IMR-90 (cell line): Measurements from ENCODE around the gene DCDC1. TPM values are rescaled to one million over a fixed set of nuclear protein-coding genes. Genes with fewer than 3 reads are reported as not detected.
A peak's percentile ranks its signal among the peaks of the same experiment; 100 is the strongest.

Experiments
- ATAC-seq: fragments of 200-7000 bp; cut with Tn5 transposase; 2 replicates; pipeline ENCODE4 v1.9.1; 2020; ENCODE audit warnings: low read depth, mild to moderate bottlenecking, moderate library complexity
- BruUV-seq: library from RNA; stranded (reverse); fragments of 400-500 nt; replicated peaks from 2 replicates; lab custom pipeline; 2021; lab: Mats Ljungman, UMichigan
- CTCF ChIA-PET: fragments of 300-600 bp; formaldehyde crosslinking; extraction: SDS; loops from one replicate; lab custom pipeline; 2021; ENCODE audit warnings: antibody characterized with exemption; lab: Yijun Ruan, JAX
- POLR2A ChIA-PET: fragments of 300-600 bp; sonication (Branson Sonifier 250); formaldehyde crosslinking; loops from one replicate; lab custom pipeline; 2022; ENCODE audit warnings: antibody characterized with exemption; ENCODE audit not compliant: unreplicated experiment; lab: Charles Lee
- DNase-seq: peaks from one replicate; pipeline ENCODE4 v3.0.0; 2013
- H2AFZ ChIP-seq: replicated peaks from 2 replicates; pipeline ENCODE3; 2013; ENCODE audit warnings: low read length, mild to moderate bottlenecking; ENCODE audit not compliant: poor library complexity
- H2AK5ac ChIP-seq: 2 replicates; pipeline ENCODE4 v1.6.1; 2013; ENCODE audit warnings: low read depth, low read length, inconsistent platforms
- H2AK9ac ChIP-seq: replicated peaks from 2 replicates; pipeline ENCODE3; 2013; ENCODE audit warnings: mild to moderate bottlenecking, low read depth, low read length, moderate library complexity; ENCODE audit not compliant: poor library complexity
- H2BK120ac ChIP-seq: 2 replicates; pipeline ENCODE4 v1.6.1; 2013; ENCODE audit warnings: low read depth, low read length, inconsistent platforms
- H2BK15ac ChIP-seq: 3 replicates; pipeline ENCODE4 v1.6.1; 2013; ENCODE audit warnings: low read depth, low read length, inconsistent platforms
- H2BK20ac ChIP-seq: 2 replicates; pipeline ENCODE4 v1.6.1; 2013; ENCODE audit warnings: low read depth, mild to moderate bottlenecking, inconsistent platforms, low read length, moderate library complexity
- H2BK5ac ChIP-seq: 2 replicates; pipeline ENCODE4 v1.6.1; 2013; ENCODE audit warnings: mild to moderate bottlenecking, low read depth, low read length, inconsistent platforms; ENCODE audit not compliant: poor library complexity, severe bottlenecking
- H3K14ac ChIP-seq: replicated peaks from 2 replicates; pipeline ENCODE4 v1.6.1; 2013; ENCODE audit warnings: low read depth, low read length, inconsistent platforms
- H3K18ac ChIP-seq: 2 replicates; pipeline ENCODE4 v1.6.1; 2013; ENCODE audit warnings: low read depth, low read length, control low read depth
- H3K23ac ChIP-seq: 2 replicates; pipeline ENCODE4 v1.6.1; 2013; ENCODE audit warnings: low read depth, low read length, inconsistent platforms
- H3K27ac ChIP-seq: 2 replicates; pipeline ENCODE4 v1.5.1; 2013; ENCODE audit warnings: mild to moderate bottlenecking, control low read depth, low read length; ENCODE audit not compliant: insufficient read depth
- H3K27me3 ChIP-seq: 2 replicates; pipeline ENCODE4 v1.6.1; 2013; ENCODE audit warnings: low read length; ENCODE audit not compliant: control insufficient read depth, insufficient read depth
- H3K36me3 ChIP-seq: 2 replicates; pipeline ENCODE4 v1.6.1; 2013; ENCODE audit warnings: low read length, mixed read lengths; ENCODE audit not compliant: control insufficient read depth, insufficient read depth
- H3K4ac ChIP-seq: 2 replicates; pipeline ENCODE4 v1.6.1; 2013; ENCODE audit warnings: low read depth, low read length, inconsistent platforms
- H3K4me1 ChIP-seq: 2 replicates; pipeline ENCODE4 v1.6.1; 2013; ENCODE audit warnings: low read length, mixed read lengths; ENCODE audit not compliant: control insufficient read depth, insufficient read depth
- H3K4me2 ChIP-seq: 2 replicates; pipeline ENCODE4 v1.6.1; 2013; ENCODE audit warnings: low read depth, mild to moderate bottlenecking, control low read depth, low read length, moderate library complexity
- H3K4me3 ChIP-seq: 2 replicates; pipeline ENCODE4 v1.5.1; 2013; ENCODE audit warnings: low read depth, mild to moderate bottlenecking, control low read depth, low read length, moderate library complexity; ENCODE audit not compliant: insufficient read depth
- H3K56ac ChIP-seq: 2 replicates; pipeline ENCODE4 v1.6.1; 2013; ENCODE audit warnings: low read length, inconsistent platforms; ENCODE audit not compliant: insufficient read depth; ENCODE audit errors: extremely low read depth
- H3K79me1 ChIP-seq, 2 experiments: 2 replicates each; pipeline ENCODE4 v1.6.1; 2013; ENCODE audit warnings: low read length in 2 of 2, inconsistent platforms in 1 of 2, low read depth in 1 of 2
- H3K9ac ChIP-seq: 2 replicates; pipeline ENCODE4 v1.6.1; 2013; ENCODE audit warnings: low read depth, low read length, control low read depth
- H3K9me1 ChIP-seq: 2 replicates; pipeline ENCODE4 v1.6.1; 2013; ENCODE audit warnings: low read length, inconsistent platforms; ENCODE audit not compliant: insufficient read depth
- H3K9me3 ChIP-seq: 2 replicates; pipeline ENCODE4 v1.6.1; 2013; ENCODE audit warnings: low read length; ENCODE audit not compliant: control insufficient read depth, insufficient read depth
- H4K20me1 ChIP-seq: 2 replicates; pipeline ENCODE4 v1.6.1; 2013; ENCODE audit warnings: low read length, inconsistent platforms; ENCODE audit not compliant: insufficient read depth
- H4K5ac ChIP-seq: 2 replicates; pipeline ENCODE4 v1.6.1; 2013; ENCODE audit warnings: mild to moderate bottlenecking, low read depth, low read length, control low read depth
- H4K8ac ChIP-seq, 2 experiments: 2 replicates each; pipeline ENCODE4 v1.6.1; 2013; ENCODE audit warnings: low read depth in 2 of 2, low read length in 2 of 2, control low read depth in 1 of 2, inconsistent platforms in 1 of 2
- H4K91ac ChIP-seq: 2 replicates; pipeline ENCODE4 v1.6.1; 2013; ENCODE audit warnings: low read depth, low read length, inconsistent platforms; ENCODE audit not compliant: insufficient read depth
- BHLHE40 ChIP-seq: fragments of 150-350 bp; IDR thresholded peaks from 2 replicates; pipeline ENCODE4 v1.6.1; 2016; ENCODE audit warnings: mild to moderate bottlenecking, low read depth, low read length
- CEBPB ChIP-seq: IDR thresholded peaks from 2 replicates; pipeline ENCODE4 v1.6.1; 2012; ENCODE audit warnings: low read depth, low read length, improper control_type of control experiment
- CHD1 ChIP-seq: IDR thresholded peaks from 2 replicates; pipeline ENCODE4 v1.6.1; 2012; ENCODE audit warnings: low read depth, low read length, improper control_type of control experiment
- ELK1 ChIP-seq: fragments of 150-350 bp; IDR thresholded peaks from 2 replicates; pipeline ENCODE4 v1.6.1; 2016; ENCODE audit warnings: low read depth, mild to moderate bottlenecking, low read length, moderate library complexity, borderline replicate concordance
- FOS ChIP-seq: fragments of 150-350 bp; IDR thresholded peaks from 2 replicates; pipeline ENCODE4 v1.6.1; 2016; ENCODE audit warnings: low read depth, low read length
- MAFK ChIP-seq: IDR thresholded peaks from 2 replicates; pipeline ENCODE4 v1.6.1; 2012; ENCODE audit warnings: low read depth, low read length, improper control_type of control experiment
- MAZ ChIP-seq: IDR thresholded peaks from 2 replicates; pipeline ENCODE4 v1.6.1; 2012; ENCODE audit warnings: low read depth, mild to moderate bottlenecking, low read length, improper control_type of control experiment, moderate library complexity, borderline replicate concordance
- MXI1 ChIP-seq: IDR thresholded peaks from 2 replicates; pipeline ENCODE4 v1.6.1; 2012; ENCODE audit warnings: low read depth, mild to moderate bottlenecking, low read length, moderate library complexity, borderline replicate concordance
- NFE2L2 ChIP-seq: fragments of 150-350 bp; IDR thresholded peaks from 2 replicates; pipeline ENCODE4 v1.6.1; 2016; ENCODE audit warnings: low read depth, mild to moderate bottlenecking, low read length
- POLR2A ChIP-seq: IDR thresholded peaks from 2 replicates; pipeline ENCODE4 v1.6.1; 2012; ENCODE audit warnings: mild to moderate bottlenecking, low read depth, low read length
- RAD21 ChIP-seq: IDR thresholded peaks from 2 replicates; pipeline ENCODE4 v1.6.1; 2012; ENCODE audit warnings: low read length, improper control_type of control experiment
- RCOR1 ChIP-seq: IDR thresholded peaks from 2 replicates; pipeline ENCODE4 v1.6.1; 2012; ENCODE audit warnings: mild to moderate bottlenecking, low read length, improper control_type of control experiment; ENCODE audit not compliant: insufficient replicate concordance
- RFX5 ChIP-seq: IDR thresholded peaks from 2 replicates; pipeline ENCODE4 v1.8.0; 2012; ENCODE audit warnings: low read depth, mild to moderate bottlenecking, low read length, moderate library complexity
- USF2 ChIP-seq: fragments of 150-350 bp; IDR thresholded peaks from 2 replicates; pipeline ENCODE4 v1.6.1; 2017; ENCODE audit warnings: mild to moderate bottlenecking, antibody characterized with exemption, low read length, low read depth
- WGBS, 2 experiments: methylation state at CpG; one replicate each; pipeline versions ENCODE4 v1.1.5 to v1.1.7; 2013; ENCODE audit warnings: missing lambda C conversion rate in 2 of 2; ENCODE audit not compliant: insufficient read length in 1 of 2; ENCODE audit errors: extremely low coverage in 2 of 2; 5-methylcytosine and 5-hydroxymethylcytosine counted together
- dilution Hi-C: fragments of 300-500 bp; cut with HindIII; formaldehyde crosslinking; loops from one replicate; pipeline ENCODE4 v1.14.3; 2018; ENCODE audit warnings: low sequenced_read_pairs; ENCODE audit not compliant: unreplicated experiment
- in situ Hi-C: fragments of 300-500 bp; cut with MboI; formaldehyde crosslinking; loops from 3 replicates; pipeline ENCODE4 v1.14.3; 2019; ENCODE audit warnings: low sequenced_read_pairs, inconsistent platforms, mixed read lengths
- intact Hi-C: fragments of 100-400 bp; cut with micrococcal nuclease; formaldehyde crosslinking; loops from 2 replicates; pipeline ENCODE4 v1.10.0; 2022
- polyA plus RNA-seq, 3 experiments: library from polyadenylated mRNA; depleted of rRNA; stranded (reverse); fragments of >200 nt; gene quantifications; 2 replicates each; pipeline ENCODE4 v1.2.3, GENCODE V29; 2012; ENCODE audit warnings: low replicate concordance in 1 of 3
- total RNA-seq: library from RNA; depleted of rRNA; stranded (reverse); fragments of >200 nt; gene quantifications from 2 replicates; pipeline ENCODE4 v1.2.3, GENCODE V29; 2012
- TF ChIP-seq, protein P1 (sequence below): conservative IDR thresholded peaks from 2 replicates; pipeline ENCODE4 v1.5.1; 2012; ENCODE audit warnings: mild to moderate bottlenecking, low read depth, low read length, improper control_type of control experiment

The DCDC1 gene
- total and polyA plus RNA-seq, 2 of the 4 experiments (the other 2 are of a cell fraction) = not detected

DNA sequence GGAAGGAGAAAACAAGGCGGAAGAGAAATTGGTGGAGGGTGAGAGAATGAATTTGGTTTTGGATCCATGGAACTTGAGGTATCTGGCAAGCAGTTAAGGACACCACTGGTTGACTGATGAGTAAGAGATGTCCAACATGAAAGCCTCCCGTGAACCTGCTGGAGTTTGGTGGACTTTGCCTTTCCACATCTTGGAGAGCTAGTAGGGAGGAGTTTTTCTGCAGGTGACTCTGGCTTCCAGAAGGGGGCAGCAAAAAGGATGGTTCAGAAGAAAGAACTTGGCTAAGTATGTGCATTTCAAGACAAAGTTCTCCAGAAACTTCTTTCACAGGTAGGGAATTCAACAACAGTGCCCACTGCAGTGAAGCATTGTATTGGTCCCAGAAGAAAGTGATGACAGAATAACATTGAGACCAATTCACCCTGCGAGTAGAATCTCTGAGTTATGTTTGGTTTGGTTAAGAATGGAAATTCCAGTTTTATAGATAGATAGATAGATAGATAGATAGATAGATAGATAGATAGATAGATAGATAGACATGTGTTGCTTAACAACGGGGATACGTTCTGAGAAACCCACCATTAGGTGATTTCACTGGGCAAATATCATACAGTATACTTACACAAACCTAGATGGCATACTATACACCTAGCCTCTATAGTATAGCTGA lies 28.5 kb downstream of the DCDC1 start:
- no peak overlapping the region for H2BK20ac ChIP-seq
- peak; percentile 41 for DNase-seq
- H2BK120ac ChIP-seq = no peak overlapping the region
- H4K8ac ChIP-seq = no peak overlapping the region
- peak; percentile 46; the same call in 1 of the 2 replicates for ATAC-seq
- no peak overlapping the region for H4K5ac ChIP-seq
- H3K9ac ChIP-seq = no peak overlapping the region
- no peak overlapping the region for H2AK9ac ChIP-seq
- H3K27me3 ChIP-seq = no peaks in the 10 kb centered on the region
- no peak overlapping the region for H4K91ac ChIP-seq
- H2BK15ac ChIP-seq = no peak overlapping the region
- H4K20me1 ChIP-seq = no peaks in the 10 kb centered on the region
- no peak overlapping the region for H3K18ac ChIP-seq
- no peaks in the 10 kb centered on the region for H3K36me3 ChIP-seq
- no peaks in the 10 kb centered on the region for H3K9me1 ChIP-seq
- H3K4me3 ChIP-seq = no peak overlapping the region
- no peak overlapping the region for H2BK5ac ChIP-seq
- H3K4me1 ChIP-seq = no peaks in the 10 kb centered on the region
- no TSS peak for BruUV-seq
- in situ Hi-C loops = no loop called here
- H2AFZ ChIP-seq = no peak overlapping the region
- CTCF ChIA-PET = interaction anchor here (0.6 to 1.4 kb wide), 5 partner anchors 8 to 834 kb away, joined by 3 to 8 read pairs (median 4); no protein-coding TSS in a partner anchor
- no peak overlapping the region for H3K23ac ChIP-seq
- H2AK5ac ChIP-seq = no peak overlapping the region
- dilution Hi-C loops = no loop called here
- 100% methylated on average over 1 of the region's 5 CpGs; no CpG with 5 or more reads in 1 of the 2 experiments for WGBS, 2 experiments
- no peak overlapping the region for H3K56ac ChIP-seq
- no peak overlapping the region for H3K27ac ChIP-seq
- no peaks in the 10 kb centered on the region for H3K9me3 ChIP-seq
- no peaks in the 10 kb centered on the region for H3K79me1 ChIP-seq
- no peak overlapping the region for H3K4ac ChIP-seq
- no peak overlapping the region for H3K14ac ChIP-seq
- no peak overlapping the region for H3K4me2 ChIP-seq
- POLR2A ChIA-PET = no interaction called here
- intact Hi-C loops = loop anchor here (1.0 to 10.0 kb wide), 3 partner anchors 534 to 836 kb away; no protein-coding TSS in a partner anchor
- TF ChIP-seq NFE2L2 (no peak), RAD21 (peak; percentile 45), MAFK (no peak), POLR2A (no peak), ELK1 (no peak), BHLHE40 (no peak), CHD1 (no peak), MXI1 (no peak), MAZ (no peak), FOS (no peak), RCOR1 (no peak), CEBPB (no peak), RFX5 (no peak), USF2 (no peak)
- TF ChIP-seq, protein P1, sequence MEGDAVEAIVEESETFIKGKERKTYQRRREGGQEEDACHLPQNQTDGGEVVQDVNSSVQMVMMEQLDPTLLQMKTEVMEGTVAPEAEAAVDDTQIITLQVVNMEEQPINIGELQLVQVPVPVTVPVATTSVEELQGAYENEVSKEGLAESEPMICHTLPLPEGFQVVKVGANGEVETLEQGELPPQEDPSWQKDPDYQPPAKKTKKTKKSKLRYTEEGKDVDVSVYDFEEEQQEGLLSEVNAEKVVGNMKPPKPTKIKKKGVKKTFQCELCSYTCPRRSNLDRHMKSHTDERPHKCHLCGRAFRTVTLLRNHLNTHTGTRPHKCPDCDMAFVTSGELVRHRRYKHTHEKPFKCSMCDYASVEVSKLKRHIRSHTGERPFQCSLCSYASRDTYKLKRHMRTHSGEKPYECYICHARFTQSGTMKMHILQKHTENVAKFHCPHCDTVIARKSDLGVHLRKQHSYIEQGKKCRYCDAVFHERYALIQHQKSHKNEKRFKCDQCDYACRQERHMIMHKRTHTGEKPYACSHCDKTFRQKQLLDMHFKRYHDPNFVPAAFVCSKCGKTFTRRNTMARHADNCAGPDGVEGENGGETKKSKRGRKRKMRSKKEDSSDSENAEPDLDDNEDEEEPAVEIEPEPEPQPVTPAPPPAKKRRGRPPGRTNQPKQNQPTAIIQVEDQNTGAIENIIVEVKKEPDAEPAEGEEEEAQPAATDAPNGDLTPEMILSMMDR = peak; percentile 55
